Activated naive CD4-positive, alpha-beta T cell treated with anti-CD3 and anti-CD28 coated beads for 36 hours (primary cell): Measurements from ENCODE around the gene ARHGAP27. TPM values are rescaled to one million over a fixed set of nuclear protein-coding genes. Genes with fewer than 3 reads are reported as not detected.
A peak's percentile ranks its signal among the peaks of the same experiment; 100 is the strongest.

Source experiments
- CTCF ChIA-PET: fragments of 350-600 bp; sonication (Branson Sonifier 250); formaldehyde crosslinking; loops from one replicate; lab custom pipeline; 2021; ENCODE audit warnings: antibody characterized with exemption; lab: Charles Lee
- DNase-seq: peaks from one replicate; pipeline ENCODE4 v3.0.0-alpha.2; 2020
- H3K27ac Mint-ChIP-seq: one replicate; pipeline ENCODE4 v1.8.0; 2021; ENCODE audit warnings: mild to moderate bottlenecking, mixed read lengths
- H3K27me3 Mint-ChIP-seq: one replicate; pipeline ENCODE4 v1.8.0; 2021; ENCODE audit warnings: low read depth, mixed read lengths
- H3K36me3 Mint-ChIP-seq: one replicate; pipeline ENCODE4 v1.8.0; 2021; ENCODE audit warnings: low read depth, mixed read lengths
- H3K4me1 Mint-ChIP-seq: one replicate; pipeline ENCODE4 v1.8.0; 2021; ENCODE audit warnings: low read depth, mixed read lengths
- H3K4me3 Mint-ChIP-seq: one replicate; pipeline ENCODE4 v1.8.0; 2021; ENCODE audit warnings: mild to moderate bottlenecking, moderate library complexity, mixed read lengths
- H3K9me3 Mint-ChIP-seq: one replicate; pipeline ENCODE4 v1.8.0; 2021; ENCODE audit warnings: mixed read lengths
- intact Hi-C: fragments of 100-400 bp; cut with micrococcal nuclease; formaldehyde crosslinking; loops from one replicate; pipeline ENCODE4 v1.15.1; 2023
- total RNA-seq, 2 experiments: library from RNA; stranded (reverse); gene quantifications; one replicate each; pipeline ENCODE4 v1.2.3, GENCODE V29; 2021

The ARHGAP27 gene
- total RNA-seq, 2 experiments from 2014 or later: 39.5 to 41.3 TPM

DNA sequence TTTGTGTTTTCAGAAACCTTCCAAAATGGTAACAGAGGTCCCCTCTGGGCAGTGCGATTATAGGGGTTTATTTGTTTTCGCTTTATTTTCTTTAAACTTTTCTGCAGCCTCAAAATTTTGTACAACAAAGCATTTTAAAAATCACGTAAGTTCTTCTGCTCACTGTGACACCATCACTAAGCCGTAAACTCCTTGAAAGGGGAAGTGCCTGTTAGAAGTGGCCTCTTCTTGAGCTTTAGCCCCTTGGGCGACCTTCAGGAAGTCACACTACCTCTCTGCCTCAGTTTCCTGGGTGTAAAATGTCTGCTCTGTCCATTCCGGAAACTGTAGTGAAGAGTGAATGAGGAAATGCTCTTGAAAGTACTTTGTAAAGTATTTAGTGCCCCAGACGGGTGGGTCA lies 26.6 kb downstream of the ARHGAP27 start:
- H3K27me3 Mint-ChIP-seq: no peaks in the 10 kb centered on the region
- CTCF ChIA-PET: no interaction called here
- no peak for DNase-seq
- intact Hi-C loops: no loop called here
- no peaks in the 10 kb centered on the region for H3K9me3 Mint-ChIP-seq
- H3K27ac Mint-ChIP-seq: no peak overlapping the region
- peaks cover 37% of the 10 kb centered on the region for H3K4me1 Mint-ChIP-seq
- H3K36me3 Mint-ChIP-seq: peaks cover 27% of the 10 kb centered on the region
- H3K4me3 Mint-ChIP-seq: no peak overlapping the region

DNA sequence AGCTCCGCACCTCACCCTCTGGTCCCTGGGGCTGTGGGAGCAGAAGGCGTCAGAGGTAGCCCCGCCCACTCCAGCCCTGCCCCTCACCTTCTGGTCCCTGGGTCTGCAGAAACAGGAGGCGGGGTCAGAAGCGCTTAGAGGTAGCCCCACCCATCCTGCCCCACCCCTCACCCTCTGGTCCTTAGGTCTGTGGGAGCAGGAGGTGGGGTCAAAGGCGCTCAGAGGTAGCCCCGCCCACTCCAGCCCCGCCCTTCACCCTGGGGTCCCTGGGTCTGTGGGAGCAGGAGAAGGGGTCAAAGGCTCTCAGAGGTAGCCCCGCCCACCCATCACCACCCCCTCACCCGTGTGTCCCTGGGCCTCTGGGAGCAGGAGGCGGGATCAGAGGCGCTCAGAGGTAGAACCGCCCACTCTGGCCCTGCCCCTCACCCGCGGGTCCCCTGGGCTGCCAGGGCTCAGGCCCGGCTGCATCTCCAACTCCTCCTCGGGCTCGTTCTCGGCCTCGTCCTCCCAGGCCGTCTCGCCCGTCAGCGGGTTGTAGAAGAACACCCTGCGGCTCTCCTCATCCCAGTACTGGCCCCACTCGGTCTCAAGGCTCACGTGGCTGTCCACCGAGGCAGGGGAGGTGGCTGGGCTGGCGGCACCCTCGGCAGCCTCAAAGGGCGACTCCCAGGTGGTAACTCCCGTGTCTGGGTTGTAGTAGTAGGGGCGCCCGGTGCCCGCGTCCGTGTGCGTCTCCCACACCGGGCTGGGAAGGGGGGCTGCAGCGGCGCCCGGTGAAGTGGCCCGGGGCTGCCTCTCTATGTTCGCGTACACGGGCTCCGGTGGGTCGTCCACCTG lies 27.2 kb downstream of the ARHGAP27 start:
- H3K27ac Mint-ChIP-seq: no peak overlapping the region
- intact Hi-C loops: no loop called here
- H3K36me3 Mint-ChIP-seq: peaks cover 27% of the 10 kb centered on the region
- H3K4me3 Mint-ChIP-seq: no peak overlapping the region
- no peaks in the 10 kb centered on the region for H3K9me3 Mint-ChIP-seq
- DNase-seq: no peak
- CTCF ChIA-PET: no interaction called here
- no peaks in the 10 kb centered on the region for H3K27me3 Mint-ChIP-seq
- peaks cover 30% of the 10 kb centered on the region for H3K4me1 Mint-ChIP-seq

DNA sequence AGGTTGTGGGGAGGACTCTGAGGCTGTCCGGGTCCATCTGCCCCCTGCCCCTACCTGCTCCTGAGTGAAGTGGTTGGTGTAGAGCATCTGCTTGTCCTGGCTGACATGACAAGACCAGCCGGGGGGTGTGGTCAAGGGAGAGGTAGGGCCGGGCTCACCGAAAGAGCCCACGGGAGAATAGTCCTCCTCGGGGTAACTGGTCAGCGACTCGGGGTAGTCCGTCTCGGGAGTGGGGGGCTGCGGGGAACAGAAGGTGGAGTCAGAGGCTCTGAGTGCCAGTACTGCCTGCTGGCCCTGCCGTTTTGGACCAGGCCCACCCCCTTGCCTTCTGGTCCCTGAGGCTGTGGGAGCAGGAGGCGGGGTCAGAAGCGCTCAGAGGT lies 27.8 kb downstream of the ARHGAP27 start:
- Mint-ChIP-seq H3K9me3 (no peaks in the 10 kb centered on the region), H3K4me3 (no peak overlapping the region), H3K27ac (no peak overlapping the region), H3K36me3 (peaks cover 28% of the 10 kb centered on the region), H3K4me1 (peaks cover 29% of the 10 kb centered on the region), H3K27me3 (no peaks in the 10 kb centered on the region)
- DNase-seq: no peak
- CTCF ChIA-PET: no interaction called here
- intact Hi-C loops: no loop called here

DNA sequence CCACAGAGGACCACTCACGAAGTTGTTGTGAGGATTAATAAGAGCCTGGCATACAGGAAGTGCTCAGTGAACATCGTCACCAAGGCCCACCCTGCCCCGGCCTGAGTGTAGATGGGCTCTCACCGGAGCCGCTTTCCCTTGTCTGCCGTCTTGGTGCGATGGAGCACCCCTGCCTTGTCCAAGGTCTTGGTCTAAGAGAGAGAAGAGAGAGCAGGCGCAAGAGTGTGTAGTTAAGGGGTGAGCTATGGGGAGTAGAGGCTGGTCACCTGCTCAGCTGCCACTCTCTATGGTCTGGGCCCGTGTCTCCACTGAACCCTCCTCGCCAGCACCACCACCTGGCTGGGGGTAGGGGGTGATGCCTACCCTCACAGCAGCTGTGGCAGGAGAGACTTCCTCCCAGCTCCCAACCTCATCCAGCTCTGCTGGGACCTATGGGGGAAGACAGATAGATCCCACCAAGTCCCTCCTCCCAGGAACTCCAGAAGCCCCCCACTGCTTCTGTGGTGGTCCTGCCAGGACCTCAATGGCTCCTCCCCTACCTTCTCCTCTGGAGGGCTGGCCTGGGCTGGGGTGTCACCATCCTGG lies 28.7 kb downstream of the ARHGAP27 start:
- Mint-ChIP-seq H3K9me3 (no peaks in the 10 kb centered on the region), H3K4me1 (peaks cover 23% of the 10 kb centered on the region), H3K4me3 (no peak overlapping the region), H3K36me3 (peaks cover 27% of the 10 kb centered on the region), H3K27me3 (no peaks in the 10 kb centered on the region), H3K27ac (no peak overlapping the region)
- intact Hi-C loops: no loop called here
- DNase-seq: no peak
- CTCF ChIA-PET: no interaction called here

DNA sequence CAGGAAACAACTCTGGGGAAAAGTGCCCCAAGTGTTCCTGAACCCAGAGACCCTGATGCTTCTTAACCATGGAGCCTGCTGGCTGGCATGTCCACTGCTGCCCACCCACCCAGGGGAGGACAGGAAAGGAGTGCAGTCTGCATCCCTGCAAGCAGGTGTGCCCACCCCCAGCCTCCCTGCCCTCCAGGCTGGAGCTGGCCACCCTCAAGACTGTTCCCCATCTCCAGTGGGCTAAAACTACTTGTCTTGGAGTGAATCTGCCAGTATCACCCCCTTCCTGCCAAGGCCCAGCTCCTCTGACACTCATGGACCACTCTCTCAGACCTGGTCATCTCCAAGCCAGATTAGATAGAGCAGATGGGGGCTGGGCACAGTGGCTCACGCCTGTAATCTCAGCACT lies 29.8 kb downstream of the ARHGAP27 start:
- H3K36me3 Mint-ChIP-seq: peaks cover 24% of the 10 kb centered on the region
- H3K9me3 Mint-ChIP-seq: no peaks in the 10 kb centered on the region
- no peak for DNase-seq
- H3K4me3 Mint-ChIP-seq: no peak overlapping the region
- peaks cover 13% of the 10 kb centered on the region for H3K4me1 Mint-ChIP-seq
- H3K27ac Mint-ChIP-seq: peak overlapping the region; percentile 8
- CTCF ChIA-PET: no interaction called here
- no peaks in the 10 kb centered on the region for H3K27me3 Mint-ChIP-seq
- intact Hi-C loops: no loop called here

DNA sequence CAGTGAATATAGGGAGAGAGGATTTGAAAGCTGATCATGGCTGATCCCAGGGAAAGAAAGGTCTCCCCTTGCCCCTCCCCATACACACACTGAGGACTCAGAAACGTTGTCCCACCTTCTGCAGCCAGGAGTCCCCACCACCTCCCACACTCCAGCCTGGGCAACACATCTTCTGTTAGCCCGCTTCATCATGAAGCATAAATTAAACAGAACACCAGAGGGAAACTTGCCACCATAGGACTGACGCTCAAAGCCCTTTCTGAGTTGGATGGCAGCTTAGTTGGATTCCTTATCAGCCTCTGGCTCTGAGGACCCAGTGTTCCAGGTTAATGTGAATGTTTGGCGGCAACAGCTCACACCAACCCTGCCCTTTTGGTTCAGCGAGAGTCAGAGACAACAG lies 33.9 kb downstream of the ARHGAP27 start:
- no peak overlapping the region for H3K4me3 Mint-ChIP-seq
- H3K9me3 Mint-ChIP-seq: no peaks in the 10 kb centered on the region
- no peak for DNase-seq
- intact Hi-C loops: no loop called here
- H3K36me3 Mint-ChIP-seq: peaks cover 18% of the 10 kb centered on the region
- peak overlapping the region; percentile 24 for H3K27ac Mint-ChIP-seq
- CTCF ChIA-PET: no interaction called here
- no peaks in the 10 kb centered on the region for H3K4me1 Mint-ChIP-seq
- H3K27me3 Mint-ChIP-seq: no peaks in the 10 kb centered on the region

DNA sequence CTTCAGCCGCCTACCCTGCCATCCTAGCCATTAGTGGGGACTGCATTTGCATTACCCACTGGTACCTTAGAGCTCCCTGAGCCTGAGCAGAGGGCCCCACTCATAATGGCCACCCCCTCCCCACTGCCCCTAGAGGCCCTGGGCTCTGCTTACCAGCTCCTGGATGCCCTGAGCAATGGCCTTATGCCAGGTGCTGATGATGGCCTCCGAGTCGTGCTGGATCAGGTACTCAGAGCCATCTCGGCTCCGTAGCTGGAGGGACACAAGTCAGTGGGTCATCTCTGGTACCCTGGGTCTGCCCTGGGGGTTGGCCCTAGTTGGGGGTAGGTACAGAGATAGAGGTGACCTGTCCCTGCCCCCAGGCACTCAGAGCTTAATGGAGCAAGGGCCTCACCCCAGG lies 34.9 kb downstream of the ARHGAP27 start:
- H3K27ac Mint-ChIP-seq: no peak overlapping the region
- no peaks in the 10 kb centered on the region for H3K27me3 Mint-ChIP-seq
- H3K9me3 Mint-ChIP-seq: no peaks in the 10 kb centered on the region
- H3K36me3 Mint-ChIP-seq: peaks cover 16% of the 10 kb centered on the region
- CTCF ChIA-PET: interaction anchor here (1.6 kb wide), 1 partner anchor 10 kb away, joined by 7 read pairs; no protein-coding TSS in a partner anchor
- DNase-seq: no peak
- no peaks in the 10 kb centered on the region for H3K4me1 Mint-ChIP-seq
- H3K4me3 Mint-ChIP-seq: no peak overlapping the region
- intact Hi-C loops: no loop called here

DNA sequence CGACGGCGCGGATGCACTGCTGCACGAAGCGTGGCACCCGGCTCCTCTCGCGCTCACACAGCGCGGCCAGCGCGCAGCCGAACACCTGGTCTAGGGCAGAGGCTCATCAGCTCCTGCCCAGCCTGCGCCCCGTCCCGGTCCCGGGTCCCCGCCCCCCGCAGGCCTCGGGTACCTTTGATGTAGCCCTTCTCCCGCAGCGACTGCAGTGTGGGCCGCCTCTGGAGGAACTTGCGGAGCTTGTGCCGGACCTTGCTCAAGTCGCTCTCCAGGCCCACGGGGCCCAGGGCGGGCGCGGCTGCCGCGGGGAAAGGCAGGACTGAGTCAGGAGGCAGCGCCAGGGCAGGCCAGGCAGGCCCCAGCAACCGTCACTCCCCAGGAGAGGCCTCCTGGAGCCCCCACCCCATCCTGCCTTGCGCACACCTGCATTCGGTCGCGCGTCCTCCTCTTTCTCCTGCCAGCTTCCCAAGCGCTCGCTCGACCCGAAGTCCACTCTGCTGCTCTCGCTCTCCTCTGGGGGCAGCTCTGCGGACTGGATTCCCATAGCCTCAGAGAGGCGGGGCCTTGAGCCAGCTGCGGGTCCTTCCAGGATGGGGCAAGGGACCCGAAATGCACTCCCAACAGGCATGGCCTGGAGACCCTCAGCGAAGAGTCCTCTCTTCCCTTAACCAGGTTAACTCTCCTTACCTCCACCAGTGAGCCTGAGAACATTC lies 36.0 kb downstream of the ARHGAP27 start:
- DNase-seq: no peak
- H3K9me3 Mint-ChIP-seq: no peaks in the 10 kb centered on the region
- intact Hi-C loops: no loop called here
- H3K4me3 Mint-ChIP-seq: no peak overlapping the region
- peaks cover 13% of the 10 kb centered on the region for H3K36me3 Mint-ChIP-seq
- CTCF ChIA-PET: interaction anchor here (0.5 to 3.1 kb wide), 7 partner anchors 9 to 605 kb away, joined by 3 to 13 read pairs (median 5); no protein-coding TSS in a partner anchor
- no peak overlapping the region for H3K27ac Mint-ChIP-seq
- no peaks in the 10 kb centered on the region for H3K27me3 Mint-ChIP-seq
- no peaks in the 10 kb centered on the region for H3K4me1 Mint-ChIP-seq

DNA sequence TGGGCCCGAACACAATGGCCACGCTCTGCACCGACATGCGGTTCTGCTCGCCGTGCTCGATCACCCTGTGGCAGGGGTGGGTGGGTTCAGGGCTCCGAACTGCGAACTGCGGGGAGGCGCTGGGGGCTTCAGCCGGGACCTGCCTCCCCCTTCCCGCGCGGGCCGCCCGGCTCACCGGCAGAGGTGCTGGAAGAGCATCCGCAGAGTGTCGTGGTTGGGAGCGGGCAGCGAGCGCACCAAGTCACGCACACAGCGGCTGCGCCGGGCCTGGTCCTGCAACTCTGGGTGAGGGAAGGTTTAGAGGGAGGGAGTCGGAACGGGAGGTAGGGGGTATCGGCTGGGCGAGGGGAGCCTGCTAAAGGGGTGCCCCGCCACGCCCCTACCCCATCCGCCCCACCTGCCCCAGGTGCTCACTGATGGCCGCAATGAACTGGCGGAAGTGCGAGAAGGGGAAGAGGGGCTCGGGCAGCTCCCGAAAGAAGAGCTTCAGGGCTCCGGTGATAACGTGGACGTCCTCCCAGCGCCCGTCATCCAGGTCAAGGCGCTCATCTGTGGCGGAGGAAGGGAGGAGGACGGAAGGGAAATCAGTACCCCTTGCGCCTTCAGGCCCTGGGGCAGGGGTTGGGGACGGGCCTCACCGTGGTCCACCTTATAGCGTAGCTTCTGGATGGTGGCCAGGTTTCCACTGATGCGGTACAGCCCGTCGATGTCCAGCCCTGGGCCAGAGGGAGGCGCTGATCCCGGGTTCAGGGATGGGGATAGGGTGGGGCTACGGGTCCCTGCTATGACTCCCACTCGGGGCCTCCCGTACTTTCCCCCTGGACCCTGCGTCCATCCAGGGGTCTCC lies 36.9 kb downstream of the ARHGAP27 start:
- no peaks in the 10 kb centered on the region for H3K9me3 Mint-ChIP-seq
- CTCF ChIA-PET: interaction anchor here (0.6 to 3.1 kb wide), 7 partner anchors 11 to 197 kb away, joined by 3 to 13 read pairs (median 5); no protein-coding TSS in a partner anchor
- no peak overlapping the region for H3K27ac Mint-ChIP-seq
- H3K36me3 Mint-ChIP-seq: peaks cover 13% of the 10 kb centered on the region
- no peaks in the 10 kb centered on the region for H3K27me3 Mint-ChIP-seq
- intact Hi-C loops: loop anchor here (2.0 kb wide), 1 partner anchor 29 kb away; no protein-coding TSS in a partner anchor
- no peak for DNase-seq
- H3K4me3 Mint-ChIP-seq: no peak overlapping the region
- H3K4me1 Mint-ChIP-seq: no peaks in the 10 kb centered on the region

DNA sequence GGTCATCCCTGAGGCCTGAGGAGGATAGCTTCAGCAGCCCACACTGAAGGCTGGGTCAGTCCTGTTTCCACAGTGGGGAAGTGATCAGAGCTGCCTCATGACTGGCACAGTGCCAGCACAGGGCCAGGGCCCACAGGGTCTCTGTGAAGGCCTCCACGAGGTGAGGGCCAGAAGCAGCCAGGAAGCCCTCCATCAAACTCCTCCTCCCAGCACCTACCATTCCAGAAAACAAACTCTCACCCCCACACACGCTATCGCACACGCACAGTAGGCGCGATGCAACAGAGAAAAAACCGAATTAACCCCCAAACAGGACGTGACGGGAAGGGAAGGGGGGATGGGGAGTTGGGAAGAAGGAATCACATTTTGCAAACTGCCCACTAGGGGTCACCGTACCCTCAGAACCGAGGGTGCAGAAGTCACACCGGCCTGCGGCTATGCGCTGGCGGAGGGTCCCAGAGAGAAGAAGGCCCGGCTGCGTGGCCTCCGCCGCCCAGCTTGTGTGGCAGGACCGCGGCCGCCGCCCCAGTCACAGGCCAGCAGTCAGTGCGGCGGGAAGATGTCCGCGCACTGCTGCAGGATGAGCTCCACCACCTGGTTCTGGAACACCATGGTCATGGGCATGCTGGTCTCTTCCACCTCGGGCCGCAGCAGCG lies 37.6 kb downstream of the ARHGAP27 start:
- peak; percentile 64 for DNase-seq
- peak overlapping the region; percentile 4 for H3K27ac Mint-ChIP-seq
- no peaks in the 10 kb centered on the region for H3K27me3 Mint-ChIP-seq

DNA sequence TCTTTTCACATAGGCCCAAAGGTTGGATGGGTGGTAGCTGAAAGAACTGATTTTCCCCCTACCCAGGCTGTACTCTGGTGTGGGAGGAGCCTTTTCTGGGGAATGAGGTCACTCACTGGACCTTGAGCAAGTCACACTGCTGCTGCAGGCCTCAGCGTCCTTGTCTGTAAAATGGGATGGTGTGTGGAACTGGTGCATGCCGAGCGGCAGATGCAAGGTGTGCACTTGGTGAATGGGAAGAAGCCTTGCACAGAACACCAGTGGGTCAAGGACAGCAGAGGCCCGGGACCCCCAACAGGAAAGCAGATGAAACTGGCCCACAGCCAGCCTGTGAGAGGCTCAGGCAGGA lies 38.1 kb downstream of the ARHGAP27 start:
- H3K4me1 Mint-ChIP-seq: no peaks in the 10 kb centered on the region
- CTCF ChIA-PET: interaction anchor here (0.7 to 3.1 kb wide), 7 partner anchors 10 to 197 kb away, joined by 3 to 13 read pairs (median 4); no protein-coding TSS in a partner anchor
- no peaks in the 10 kb centered on the region for H3K9me3 Mint-ChIP-seq
- H3K27ac Mint-ChIP-seq: peak overlapping the region; percentile 13
- intact Hi-C loops: loop anchor here (2.0 kb wide), 1 partner anchor 30 kb away; no protein-coding TSS in a partner anchor
- no peak overlapping the region for H3K4me3 Mint-ChIP-seq
- H3K36me3 Mint-ChIP-seq: peaks cover 11% of the 10 kb centered on the region
- DNase-seq: no peak
- H3K27me3 Mint-ChIP-seq: no peaks in the 10 kb centered on the region

More for the DNA sequence above, 37.6 kb downstream of the ARHGAP27 start:
- peaks cover 11% of the 10 kb centered on the region for H3K36me3 Mint-ChIP-seq
- H3K4me3 Mint-ChIP-seq: no peak overlapping the region
- CTCF ChIA-PET: interaction anchor here (0.6 to 3.1 kb wide), 8 partner anchors 10 to 196 kb away, joined by 3 to 13 read pairs (median 5); no protein-coding TSS in a partner anchor
- no peaks in the 10 kb centered on the region for H3K4me1 Mint-ChIP-seq
- H3K9me3 Mint-ChIP-seq: no peaks in the 10 kb centered on the region
- intact Hi-C loops: loop anchor here (2.0 kb wide), 1 partner anchor 30 kb away; no protein-coding TSS in a partner anchor
